ENCODE data around the gene NR4A3. TPM values are rescaled to one million over a fixed set of nuclear protein-coding genes. Genes with fewer than 3 reads are reported as not detected.

Gene NR4A3
- polyA plus RNA-seq, 1 experiment = 2.3 TPM

DNA sequence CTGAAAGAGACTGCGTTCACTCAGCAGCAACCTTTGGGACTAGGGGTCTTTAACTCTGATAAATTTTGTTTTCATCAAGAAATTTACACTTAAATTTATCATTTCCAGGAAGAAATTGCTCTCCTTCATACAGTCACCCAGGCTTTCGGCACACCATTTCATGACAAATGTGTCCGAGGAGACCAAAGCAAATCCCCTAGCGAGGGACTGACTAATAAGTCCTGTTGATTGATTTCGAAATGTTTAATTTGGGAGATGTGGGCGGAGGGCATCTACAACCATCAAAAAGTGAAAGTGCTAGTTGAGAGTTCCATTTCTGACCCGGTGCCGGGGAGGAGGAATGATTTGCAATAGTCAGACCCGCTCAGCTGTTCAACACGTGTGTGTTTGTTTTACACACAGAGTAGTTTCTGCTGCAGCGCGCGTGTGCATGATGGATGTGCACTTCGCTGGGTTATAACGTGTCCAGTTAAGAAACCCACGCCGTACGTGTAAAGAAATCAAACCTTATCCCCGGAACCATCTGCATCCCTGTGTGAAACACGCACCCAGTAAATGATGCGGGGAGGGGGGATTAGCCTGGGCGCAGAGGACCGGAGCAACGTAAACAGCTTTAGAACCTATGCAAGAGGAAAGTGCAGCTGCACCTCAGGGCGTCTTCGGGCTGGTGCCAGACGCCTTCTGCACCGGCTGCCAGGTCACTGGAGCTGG, 845 bp upstream of the NR4A3 start:
- CTCF ChIA-PET = interaction anchor here (0.6 to 1.0 kb wide), 4 partner anchors 8 to 762 kb away, joined by 3 to 4 read pairs (median 3); no protein-coding TSS in a partner anchor
- Histone ChIP-seq H3K4me3 (ENCODE audit: low read depth, low read length) (peak overlapping the region; percentile 91), H3K27me3 (ENCODE audit: control insufficient read depth, insufficient read depth, low read length) (no peaks in the 10 kb centered on the region), H3K36me3 (ENCODE audit: control insufficient read depth, insufficient read depth, low read length) (no peaks in the 10 kb centered on the region)
- POLR2A ChIA-PET = no interaction called here
- DNase-seq (ENCODE audit: low read depth) = peak; percentile 31
- TF ChIP-seq, protein P1, sequence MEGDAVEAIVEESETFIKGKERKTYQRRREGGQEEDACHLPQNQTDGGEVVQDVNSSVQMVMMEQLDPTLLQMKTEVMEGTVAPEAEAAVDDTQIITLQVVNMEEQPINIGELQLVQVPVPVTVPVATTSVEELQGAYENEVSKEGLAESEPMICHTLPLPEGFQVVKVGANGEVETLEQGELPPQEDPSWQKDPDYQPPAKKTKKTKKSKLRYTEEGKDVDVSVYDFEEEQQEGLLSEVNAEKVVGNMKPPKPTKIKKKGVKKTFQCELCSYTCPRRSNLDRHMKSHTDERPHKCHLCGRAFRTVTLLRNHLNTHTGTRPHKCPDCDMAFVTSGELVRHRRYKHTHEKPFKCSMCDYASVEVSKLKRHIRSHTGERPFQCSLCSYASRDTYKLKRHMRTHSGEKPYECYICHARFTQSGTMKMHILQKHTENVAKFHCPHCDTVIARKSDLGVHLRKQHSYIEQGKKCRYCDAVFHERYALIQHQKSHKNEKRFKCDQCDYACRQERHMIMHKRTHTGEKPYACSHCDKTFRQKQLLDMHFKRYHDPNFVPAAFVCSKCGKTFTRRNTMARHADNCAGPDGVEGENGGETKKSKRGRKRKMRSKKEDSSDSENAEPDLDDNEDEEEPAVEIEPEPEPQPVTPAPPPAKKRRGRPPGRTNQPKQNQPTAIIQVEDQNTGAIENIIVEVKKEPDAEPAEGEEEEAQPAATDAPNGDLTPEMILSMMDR (IDR thresholded peaks at IDR 0.05; ENCODE audit: insufficient read depth, low read depth, low read length) = no peak

DNA sequence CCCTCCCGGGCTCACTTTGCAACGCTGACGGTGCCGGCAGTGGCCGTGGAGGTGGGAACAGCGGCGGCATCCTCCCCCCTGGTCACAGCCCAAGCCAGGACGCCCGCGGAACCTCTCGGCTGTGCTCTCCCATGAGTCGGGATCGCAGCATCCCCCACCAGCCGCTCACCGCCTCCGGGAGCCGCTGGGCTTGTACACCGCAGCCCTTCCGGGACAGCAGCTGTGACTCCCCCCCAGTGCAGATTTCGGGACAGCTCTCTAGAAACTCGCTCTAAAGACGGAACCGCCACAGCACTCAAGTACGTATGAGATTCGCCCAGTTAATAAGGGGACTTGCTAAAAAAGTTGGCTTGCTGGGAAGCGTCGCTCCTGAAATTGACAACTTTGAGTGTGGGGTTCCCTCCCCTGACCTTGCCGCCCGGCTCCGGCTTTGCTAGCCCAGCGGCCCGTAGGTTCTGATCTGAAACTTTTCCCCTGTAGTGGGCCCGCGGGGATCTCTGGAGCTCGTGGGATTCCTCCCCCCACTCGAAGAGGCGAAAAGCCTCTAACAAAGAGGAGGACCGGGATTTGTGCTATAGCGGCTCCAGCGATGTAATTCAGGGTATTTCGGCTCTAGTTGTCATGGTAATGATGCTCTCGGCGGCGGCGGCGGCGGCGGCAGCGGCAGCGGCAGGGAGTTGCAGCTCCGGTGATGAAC, 572 bp downstream of the NR4A3 start:
- POLR2A ChIA-PET = interaction anchor here (1.0 kb wide), 1 partner anchor 357 kb away, joined by 4 read pairs; no protein-coding TSS in a partner anchor
- DNase-seq (ENCODE audit: low read depth) = no peak
- Histone ChIP-seq H3K4me3 (ENCODE audit: low read depth, low read length) (peak overlapping the region; percentile 91), H3K27me3 (ENCODE audit: control insufficient read depth, insufficient read depth, low read length) (no peaks in the 10 kb centered on the region), H3K36me3 (ENCODE audit: control insufficient read depth, insufficient read depth, low read length) (no peaks in the 10 kb centered on the region)
- TF ChIP-seq, protein P1 (IDR thresholded peaks at IDR 0.05; ENCODE audit: insufficient read depth, low read depth, low read length) = no peak
- CTCF ChIA-PET = interaction anchor here (0.6 to 1.9 kb wide), 6 partner anchors 16 to 578 kb away, joined by 4 to 8 read pairs (median 6); no protein-coding TSS in a partner anchor

- TF ChIP-seq, protein P1 (IDR thresholded peaks at IDR 0.05; ENCODE audit: insufficient read depth, low read depth, low read length) = no peak
- no peaks in the 10 kb centered on the region for H3K27me3 ChIP-seq (ENCODE audit: control insufficient read depth, insufficient read depth, low read length)
Observed at GRCh38 chr9:99822806-99823591, 1.3 kb downstream of the NR4A3 start.

GRCh38 chr9:99823681-99824377, 2.1 kb downstream of the NR4A3 start:
- ChIA-PET POLR2A (no interaction called here), CTCF (interaction anchor here (1.9 to 2.5 kb wide), 2 partner anchors 12 to 14 kb away, joined by 6 to 12 read pairs; no protein-coding TSS in a partner anchor)
- 0 out of 2 replicates have a peak, but pooled peaks cover under 1% of the 10 kb centered on the region for H3K36me3 ChIP-seq (ENCODE audit: control insufficient read depth, insufficient read depth, low read length)
- peak overlapping the region; percentile 91 for H3K4me3 ChIP-seq (ENCODE audit: low read depth, low read length)
- TF ChIP-seq, protein P1 (IDR thresholded peaks at IDR 0.05; ENCODE audit: insufficient read depth, low read depth, low read length) = no peak
- no peak for DNase-seq (ENCODE audit: low read depth)
- H3K27me3 ChIP-seq (ENCODE audit: control insufficient read depth, insufficient read depth, low read length) = no peaks in the 10 kb centered on the region

More at GRCh38 chr9:99822806-99823591, 1.3 kb downstream of the NR4A3 start:
- ChIA-PET CTCF (interaction anchor here (1.6 to 1.9 kb wide), 2 partner anchors 15 to 557 kb away, joined by 6 to 8 read pairs; no protein-coding TSS in a partner anchor), POLR2A (interaction anchor here (1.0 kb wide), 1 partner anchor 357 kb away, joined by 4 read pairs; no protein-coding TSS in a partner anchor)
- Histone ChIP-seq H3K36me3 (ENCODE audit: control insufficient read depth, insufficient read depth, low read length) (no peaks in the 10 kb centered on the region), H3K4me3 (ENCODE audit: low read depth, low read length) (peak overlapping the region; percentile 91)
- no peak for DNase-seq (ENCODE audit: low read depth)

Measured in BJ (cell line).